Pancreas (tissue), 10 donors: ENCODE measurements around the gene GPC6. TPM values are rescaled to one million over a fixed set of nuclear protein-coding genes. Genes with fewer than 3 reads are reported as not detected.

ENCODE experiments used
- ATAC-seq, 4 donors: fragments of 200-7000 bp; cut with Tn5 transposase; one replicate each; pipeline versions ENCODE4 v1.8.0 to v1.9.1; 2020; ENCODE audit warnings: mild to moderate bottlenecking in 4 of 4, moderate library complexity in 4 of 4
- DNase-seq, 6 donors: peaks; one replicate each; pipeline ENCODE4 v3.0.0-alpha.2; 2020
- FAIRE-seq: peaks from 2 replicates; lab custom pipeline; 2012; peaks lifted over from hg19 to GRCh38; lab: Jason Lieb, UNC
- H3K27ac ChIP-seq, 4 donors: fragments of 200-600 bp; sonication (generic); 1 replicate in 3 of 4; 2 replicates in 1 of 4; pipeline versions ENCODE4 v1.5.0 to v1.8.0; 2020
- H3K27me3 ChIP-seq, 4 donors: fragments of 200-600 bp; one replicate each; pipeline ENCODE4 v1.8.0; 2021
- H3K36me3 ChIP-seq, 3 donors: fragments of 200-600 bp; sonication (generic) in 1 of 3; one replicate each; pipeline versions ENCODE4 v1.5.0 to v1.8.0; 2020 to 2021
- H3K4me1 ChIP-seq, 3 donors: fragments of 200-600 bp; one replicate each; pipeline ENCODE4 v1.8.0; 2021
- H3K4me3 ChIP-seq, 4 donors: fragments of 200-600 bp; sonication (generic) in 2 of 4; one replicate each; pipeline versions ENCODE4 v1.5.0 to v1.8.0; 2020 to 2021
- H3K9me3 ChIP-seq, 4 donors: fragments of 200-600 bp; one replicate each; pipeline ENCODE4 v1.8.0; 2021
- WGBS, 2 donors: extraction: QIAGEN DNeasy Blood & Tissue Kit; methylation state at CpG; one replicate each; pipeline ENCODE4 v1.1.7; 2013; 5-methylcytosine and 5-hydroxymethylcytosine counted together
- intact Hi-C, 3 donors: fragments of 100-400 bp; cut with DNase I; formaldehyde crosslinking; loops; one replicate each; pipeline versions ENCODE4 v1.11.1 to v1.14.2; 2022
- polyA plus RNA-seq, 2 donors: library from polyadenylated mRNA; stranded (reverse); fragments of 200-250 nt; gene quantifications; one replicate each; pipeline ENCODE4 v1.2.3, GENCODE V29; 2013
- total RNA-seq, 6 donors: library from RNA; stranded (reverse); fragmentation: NEBNext Ultra II Directional in 4 of 6; extraction: Animal tissue kit (Norgen Biotek cat#: 25700) in 4 of 6; gene quantifications; one replicate each; pipeline versions ENCODE4 v1.2.1 to v1.2.4, GENCODE V29; 2021 to 2023
- TF ChIP-seq, protein P1 (sequence below), 4 donors: fragments of 200-600 bp; sonication (generic) in 3 of 4; IDR thresholded peaks; one replicate each; pipeline versions ENCODE4 v1.5.0 to v1.8.0; 2021; ENCODE audit warnings: antibody characterized with exemption in 4 of 4
- donor health status: healthy with polysubstance abuse.
- donor health status: DM: no; HTN: no; CAD: no; lungs with moderate emphysema.
- donor health status: DM: no; HTN: no; CAD: no.
- donor health status: control.
- donor health status: control.
- donor health status: Bipolar disorder and iron deficiency.
- donor health status: DM: yes; HTN: yes; CAD: no.
- donor health status: DM: no; HTN: no; CAD: no.
- donor health status: DM: no; HTN: no; CAD: no.
- donor health status: DM: yes; HTN: yes; CAD: no.

Gene GPC6
- total and polyA plus RNA-seq, 8 donors = 0.23 to 3.3 (median 1.2) TPM

DNA sequence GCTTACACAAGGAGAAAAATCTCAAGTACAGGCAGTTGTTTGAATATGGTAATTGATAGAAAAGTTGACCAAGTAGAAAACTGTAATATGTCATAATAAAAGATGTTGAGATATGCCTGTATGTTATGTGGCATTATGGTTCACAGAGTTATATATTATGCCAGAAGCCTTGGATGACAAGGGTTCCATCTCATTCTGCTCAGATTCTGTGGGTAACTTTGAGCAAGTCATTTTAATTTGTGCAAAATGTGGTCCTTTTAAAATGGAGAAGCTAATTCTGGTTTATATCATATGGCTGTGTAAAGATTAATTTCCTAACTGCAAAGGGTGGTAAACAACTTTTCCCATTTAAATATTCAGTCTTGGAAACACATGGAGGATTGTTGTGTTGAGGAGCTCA is 180.9 kb downstream of the GPC6 start:
- intact Hi-C loops = no loop called here
- FAIRE-seq (no peak), DNase-seq (no peak), ATAC-seq (no peak)
- H3K27me3 ChIP-seq = no peaks in the 10 kb centered on the region
- no peaks in the 10 kb centered on the region for H3K36me3 ChIP-seq
- H3K4me3 ChIP-seq = no peak overlapping the region
- no peaks in the 10 kb centered on the region for H3K4me1 ChIP-seq
- no peak overlapping the region for H3K27ac ChIP-seq
- TF ChIP-seq, protein P1, sequence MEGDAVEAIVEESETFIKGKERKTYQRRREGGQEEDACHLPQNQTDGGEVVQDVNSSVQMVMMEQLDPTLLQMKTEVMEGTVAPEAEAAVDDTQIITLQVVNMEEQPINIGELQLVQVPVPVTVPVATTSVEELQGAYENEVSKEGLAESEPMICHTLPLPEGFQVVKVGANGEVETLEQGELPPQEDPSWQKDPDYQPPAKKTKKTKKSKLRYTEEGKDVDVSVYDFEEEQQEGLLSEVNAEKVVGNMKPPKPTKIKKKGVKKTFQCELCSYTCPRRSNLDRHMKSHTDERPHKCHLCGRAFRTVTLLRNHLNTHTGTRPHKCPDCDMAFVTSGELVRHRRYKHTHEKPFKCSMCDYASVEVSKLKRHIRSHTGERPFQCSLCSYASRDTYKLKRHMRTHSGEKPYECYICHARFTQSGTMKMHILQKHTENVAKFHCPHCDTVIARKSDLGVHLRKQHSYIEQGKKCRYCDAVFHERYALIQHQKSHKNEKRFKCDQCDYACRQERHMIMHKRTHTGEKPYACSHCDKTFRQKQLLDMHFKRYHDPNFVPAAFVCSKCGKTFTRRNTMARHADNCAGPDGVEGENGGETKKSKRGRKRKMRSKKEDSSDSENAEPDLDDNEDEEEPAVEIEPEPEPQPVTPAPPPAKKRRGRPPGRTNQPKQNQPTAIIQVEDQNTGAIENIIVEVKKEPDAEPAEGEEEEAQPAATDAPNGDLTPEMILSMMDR (IDR thresholded peaks at IDR 0.05) = no peak
- no peaks in the 10 kb centered on the region for H3K9me3 ChIP-seq

- DNase-seq (no peak), FAIRE-seq (no peak), ATAC-seq (no peak)
- WGBS, 2 donors = 80 to 90% methylated on average over 3 of the region's 3 CpGs
- Histone ChIP-seq H3K36me3 (no peaks in the 10 kb centered on the region), H3K4me1 (no peaks in the 10 kb centered on the region), H3K4me3 (no peak overlapping the region), H3K27me3 (no peaks in the 10 kb centered on the region), H3K9me3 (no peaks in the 10 kb centered on the region), H3K27ac (no peak overlapping the region)
- intact Hi-C loops = no loop called here
- TF ChIP-seq, protein P1 (IDR thresholded peaks at IDR 0.05) = no peak
Measured at GRCh38 chr13:93409001-93409400, 182.4 kb downstream of the GPC6 start.

- DNase-seq = no peak
- Histone ChIP-seq H3K9me3 (no peaks in the 10 kb centered on the region), H3K27me3 (no peaks in the 10 kb centered on the region), H3K4me3 (no peak overlapping the region), H3K27ac (no peak overlapping the region), H3K4me1 (no peaks in the 10 kb centered on the region), H3K36me3 (no peaks in the 10 kb centered on the region)
- intact Hi-C loops = no loop called here
- FAIRE-seq = no peak
- no peak for ATAC-seq
- TF ChIP-seq, protein P1 (IDR thresholded peaks at IDR 0.05) = no peak
Measured at GRCh38 chr13:93409816-93410215, 183.2 kb downstream of the GPC6 start.

- TF ChIP-seq, protein P1 (IDR thresholded peaks at IDR 0.05) = no peak
- ATAC-seq (no peak), DNase-seq (no peak), FAIRE-seq (no peak)
- no peaks in the 10 kb centered on the region for H3K27me3 ChIP-seq
- WGBS, 2 donors = 78 to 90% methylated on average over 3 of the region's 3 CpGs
- H3K36me3 ChIP-seq = no peaks in the 10 kb centered on the region
- no peak overlapping the region for H3K27ac ChIP-seq
- intact Hi-C loops = no loop called here
- no peaks in the 10 kb centered on the region for H3K9me3 ChIP-seq
- no peak overlapping the region for H3K4me3 ChIP-seq
- no peaks in the 10 kb centered on the region for H3K4me1 ChIP-seq
Measured at GRCh38 chr13:93411186-93411680, 184.6 kb downstream of the GPC6 start.

DNA sequence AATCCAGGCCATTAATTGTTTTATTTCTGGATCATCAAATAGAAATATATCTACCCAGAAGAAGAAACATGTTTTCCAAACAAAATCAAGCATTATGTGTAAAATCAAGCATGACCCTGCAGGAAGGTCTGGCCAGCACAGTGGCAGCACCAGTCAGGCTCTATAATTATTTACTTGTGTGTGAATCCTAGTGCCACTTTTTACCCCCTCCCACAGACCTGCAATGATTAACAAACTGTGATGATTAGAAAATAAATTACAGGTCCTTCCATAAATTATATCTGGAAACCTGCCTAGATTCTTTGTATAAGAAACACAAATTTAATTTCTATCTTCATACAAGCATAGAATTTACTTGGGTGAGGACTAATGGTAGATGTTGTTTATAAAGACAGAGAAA is 186.1 kb downstream of the GPC6 start:
- no peaks in the 10 kb centered on the region for H3K4me1 ChIP-seq
- FAIRE-seq (no peak), DNase-seq (no peak), ATAC-seq (no peak)
- intact Hi-C loops = no loop called here
- H3K27me3 ChIP-seq = no peaks in the 10 kb centered on the region
- TF ChIP-seq, protein P1 (IDR thresholded peaks at IDR 0.05) = no peak
- no peak overlapping the region for H3K27ac ChIP-seq
- H3K36me3 ChIP-seq = no peaks in the 10 kb centered on the region
- H3K9me3 ChIP-seq = no peaks in the 10 kb centered on the region
- H3K4me3 ChIP-seq = no peak overlapping the region
